8988T (cell line): ENCODE measurements around the gene BANK1.

Experiments used
- DNase-seq: peaks from one replicate; pipeline ENCODE4 v3.0.0; 2011

Gene BANK1

DNA sequence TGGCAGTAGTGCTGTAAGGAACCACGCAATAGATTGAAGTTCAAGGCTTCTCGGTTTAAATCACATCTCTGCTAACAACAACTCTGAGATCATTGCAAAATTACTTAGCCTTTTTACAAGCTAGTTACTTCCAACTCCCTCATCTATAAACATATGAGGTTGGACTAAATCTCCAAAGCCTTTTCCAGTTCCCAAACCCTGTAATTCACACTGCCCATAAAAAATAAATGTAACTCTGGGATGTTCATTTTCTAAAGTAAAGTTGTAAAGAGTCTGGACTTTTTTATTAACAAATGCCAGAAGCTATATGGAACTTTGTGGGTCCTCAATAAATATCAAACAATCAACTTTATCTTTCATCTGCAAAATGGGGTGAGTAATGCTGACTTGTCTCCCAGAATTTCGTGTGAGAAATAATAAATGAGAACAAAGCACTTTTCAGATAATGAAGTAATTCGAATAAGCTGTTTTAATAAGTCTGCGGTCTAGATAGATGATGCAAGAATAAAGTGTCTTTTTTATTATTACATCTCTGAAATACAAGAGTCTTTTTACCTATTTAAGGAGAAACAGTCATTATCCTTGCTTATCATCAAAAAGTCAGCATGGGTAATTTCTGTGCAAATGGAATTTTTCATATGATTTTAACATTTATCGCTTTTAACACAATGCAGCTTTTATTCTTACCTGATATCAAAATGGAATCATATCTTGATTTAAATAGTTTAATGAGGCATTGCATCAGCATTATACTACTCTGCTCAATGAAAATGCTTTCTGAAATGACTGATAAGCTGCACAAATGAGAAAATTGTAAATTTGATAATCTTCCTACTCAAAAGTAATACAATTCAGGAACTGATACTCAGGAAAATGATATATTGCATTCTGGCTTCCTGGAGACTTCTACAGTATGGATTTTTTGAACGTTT, 252.6 kb downstream of the BANK1 start:
- DNase-seq: no peak

DNA sequence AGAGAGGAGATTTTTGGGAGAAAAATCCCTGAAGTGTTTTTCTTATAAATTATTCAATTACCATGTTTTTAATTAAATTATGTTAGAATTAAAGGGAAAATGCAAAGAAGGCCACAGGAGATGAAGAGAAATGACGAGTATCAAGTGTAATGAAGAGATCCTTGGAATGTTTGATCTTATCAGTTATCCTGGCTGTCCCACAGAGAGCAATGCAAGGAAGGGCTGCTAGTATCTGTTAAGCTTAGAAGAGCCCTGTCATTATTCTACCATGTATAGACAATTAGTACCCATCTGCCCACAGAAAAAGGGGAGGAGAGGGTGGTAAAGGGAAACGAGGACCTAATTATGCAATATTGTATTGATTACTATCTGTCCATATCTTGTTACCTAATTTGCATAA, 257.1 kb downstream of the BANK1 start:
- DNase-seq: no peak

DNA sequence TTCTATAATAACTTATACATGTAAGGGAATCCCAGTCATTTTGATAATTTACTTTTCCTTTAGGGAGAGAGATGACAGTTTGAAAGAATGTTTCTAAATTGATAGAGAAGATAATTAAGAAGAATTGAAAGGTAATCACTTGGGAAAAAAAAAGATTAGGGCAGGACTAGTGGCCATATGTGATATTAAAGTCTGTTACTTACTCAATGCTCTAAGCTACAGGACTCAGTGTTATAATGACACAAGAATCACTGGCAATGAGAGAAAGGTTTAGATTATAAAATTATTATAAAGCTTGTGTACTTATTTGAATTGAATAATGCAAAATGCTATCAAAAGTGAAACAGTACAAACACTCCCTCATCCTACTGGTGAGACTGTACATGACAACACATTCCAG, 265.3 kb downstream of the BANK1 start:
- no peak for DNase-seq

DNA sequence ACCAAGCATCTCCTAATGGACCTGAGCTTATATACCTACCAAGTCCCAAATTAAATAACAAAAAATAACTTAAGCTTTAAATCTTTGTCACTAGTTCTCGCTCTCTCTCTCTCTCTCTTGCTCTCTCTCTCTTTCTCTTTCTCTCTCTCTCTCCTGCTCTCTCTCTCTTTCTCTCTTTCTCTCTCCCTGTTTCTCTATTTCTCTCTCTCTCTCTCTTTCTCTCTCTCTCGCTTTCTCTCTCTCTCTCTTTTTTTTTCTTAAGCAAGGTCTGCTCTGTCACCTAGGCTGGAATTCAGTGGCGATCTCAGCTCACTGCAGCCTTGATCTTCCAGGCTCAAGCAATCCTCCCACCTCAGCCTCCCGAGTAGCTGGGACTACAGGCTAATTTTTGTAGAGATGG, 266.6 kb downstream of the BANK1 start:
- DNase-seq: no peak

DNA sequence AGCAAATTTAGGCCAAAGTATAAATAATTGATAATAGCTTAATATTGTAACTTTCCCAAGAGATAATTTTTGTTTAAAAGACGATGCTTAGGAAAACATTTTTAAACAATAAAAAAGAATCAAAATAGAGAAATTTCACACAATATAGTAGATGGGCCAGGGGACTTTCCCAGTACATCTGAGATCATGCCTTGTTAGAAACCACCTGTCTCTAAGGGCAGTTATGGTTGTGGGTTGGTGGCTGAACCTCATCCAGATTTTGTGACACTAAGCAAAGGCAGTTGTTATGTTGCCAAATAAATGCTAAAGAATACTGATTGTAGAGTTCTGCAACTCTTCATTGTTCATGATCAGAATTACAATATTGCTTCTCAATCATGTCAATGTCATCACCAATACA, 270.6 kb downstream of the BANK1 start:
- DNase-seq: no peak

DNA sequence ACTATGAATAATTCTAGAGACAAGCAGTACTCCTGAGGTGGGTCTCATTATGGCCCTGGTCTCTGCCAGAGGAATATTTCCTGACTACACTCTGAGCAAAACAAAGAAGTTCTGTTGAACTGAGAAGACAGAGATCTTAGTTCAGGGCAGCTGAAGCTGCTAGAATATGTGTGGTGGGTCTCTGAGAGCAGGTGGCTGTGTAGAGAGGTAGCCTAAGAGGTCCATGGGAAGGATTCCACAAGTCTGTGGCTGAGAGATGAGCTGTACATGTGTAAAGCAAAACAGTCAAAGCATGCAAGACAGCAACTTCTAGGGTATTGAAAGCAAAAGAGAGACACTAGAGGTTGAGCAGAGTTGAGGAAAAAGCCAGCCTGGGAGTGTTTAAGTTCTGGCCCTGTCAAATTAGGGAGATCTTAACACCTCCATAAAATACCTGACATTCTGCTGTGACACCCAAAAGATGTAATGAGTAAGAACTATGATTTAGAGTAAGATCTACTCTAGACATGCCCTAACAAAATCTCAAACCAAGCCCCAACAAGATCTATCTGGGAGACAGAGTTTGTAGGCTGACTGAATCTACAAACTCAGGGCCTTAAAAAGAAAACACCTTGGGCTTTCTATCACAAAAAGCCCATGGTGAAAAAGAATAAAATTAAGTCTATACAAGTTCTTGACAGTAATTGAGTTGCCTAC, 274.4 kb downstream of the BANK1 start:
- no peak for DNase-seq

DNA sequence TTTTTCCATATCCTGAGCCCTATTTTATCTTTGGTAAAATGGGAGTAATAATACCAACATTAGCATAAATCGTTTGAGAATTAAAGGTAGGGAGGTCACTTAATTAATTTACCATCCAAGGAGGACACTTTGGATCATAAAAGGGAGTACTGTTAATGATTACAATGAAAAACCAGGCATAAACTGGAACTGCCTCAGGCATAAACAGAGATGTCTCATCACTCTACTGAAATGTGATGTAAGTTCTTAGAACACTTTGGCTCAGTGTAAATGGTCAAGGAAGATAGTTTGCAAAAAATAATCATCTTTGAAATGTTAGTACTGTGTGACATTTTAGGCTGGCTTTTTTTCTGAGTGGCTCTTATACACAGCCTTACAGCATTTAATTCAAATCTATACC, 286.1 kb downstream of the BANK1 start:
- no peak for DNase-seq

DNA sequence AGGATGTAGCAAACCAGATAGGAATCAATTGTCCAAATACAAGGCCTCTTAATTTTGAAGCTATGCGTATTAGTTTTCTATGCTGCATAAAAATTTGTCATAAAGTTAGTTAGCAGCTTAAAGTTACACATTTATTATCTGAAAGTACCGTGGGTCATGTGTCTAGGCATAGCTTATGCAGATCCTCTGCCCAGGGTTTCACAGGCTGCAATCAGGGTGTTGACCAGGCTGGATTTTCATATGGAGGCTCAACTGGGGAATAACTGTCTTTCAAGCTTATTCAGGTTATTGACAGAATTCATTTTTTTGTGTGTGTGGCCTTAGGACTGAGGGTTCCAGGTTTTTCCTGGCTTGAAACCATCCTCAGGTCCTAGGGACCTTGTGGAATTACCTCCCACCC, 289.7 kb downstream of the BANK1 start:
- no peak for DNase-seq

DNA sequence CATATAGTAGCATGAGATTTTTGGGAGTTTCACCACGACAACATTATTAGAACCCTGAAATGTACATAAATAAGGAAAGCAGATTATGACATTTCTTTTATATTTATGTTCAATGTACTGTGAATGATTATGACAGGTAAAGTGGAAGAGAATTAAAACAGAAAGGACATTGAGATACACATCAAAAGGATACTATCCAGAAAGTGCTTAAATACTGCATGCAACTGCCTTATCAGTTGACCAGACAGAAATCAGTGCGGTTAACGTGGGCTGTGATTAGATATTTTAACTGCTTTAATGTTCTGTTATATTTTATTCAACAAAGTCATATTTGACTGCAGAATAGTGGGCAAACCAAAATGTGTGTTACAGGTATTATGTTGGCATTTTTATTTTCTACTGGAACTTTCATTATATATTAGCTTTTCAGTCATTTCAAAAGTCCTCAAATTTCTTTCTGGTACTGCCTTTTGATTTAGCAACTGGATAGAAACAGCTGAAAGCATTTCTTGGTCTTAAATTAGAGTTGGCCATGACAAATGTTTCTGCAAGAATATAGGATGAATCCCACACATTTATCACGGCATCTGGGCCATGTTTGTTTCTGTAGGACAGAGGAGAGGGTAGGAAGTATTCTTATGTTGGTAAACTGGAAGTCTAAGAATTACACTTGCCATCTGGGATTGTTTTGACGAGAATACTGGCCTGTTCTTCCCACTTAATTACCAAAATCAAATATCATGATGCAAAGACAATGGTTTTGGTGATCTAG, 299.5 kb downstream of the BANK1 start:
- no peak for DNase-seq

DNA sequence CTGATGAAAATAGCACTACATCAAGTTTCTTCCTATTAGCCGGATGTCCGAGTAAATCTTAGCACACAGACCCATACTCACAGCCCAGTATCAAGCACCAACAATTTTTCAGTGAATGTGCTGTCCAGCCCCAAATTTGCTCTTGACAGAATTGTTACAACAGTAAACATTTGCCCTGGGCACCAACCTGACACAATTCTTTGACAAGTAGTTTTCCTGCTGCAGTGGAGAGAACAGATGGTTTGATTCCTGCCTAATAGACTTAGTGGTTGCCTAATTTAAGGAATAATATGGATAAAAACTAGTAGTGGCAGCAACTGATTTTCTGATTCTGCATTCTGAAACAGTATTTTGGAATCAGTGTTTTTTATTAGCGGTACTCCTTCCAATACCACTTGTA, 301.1 kb downstream of the BANK1 start:
- no peak for DNase-seq

DNA sequence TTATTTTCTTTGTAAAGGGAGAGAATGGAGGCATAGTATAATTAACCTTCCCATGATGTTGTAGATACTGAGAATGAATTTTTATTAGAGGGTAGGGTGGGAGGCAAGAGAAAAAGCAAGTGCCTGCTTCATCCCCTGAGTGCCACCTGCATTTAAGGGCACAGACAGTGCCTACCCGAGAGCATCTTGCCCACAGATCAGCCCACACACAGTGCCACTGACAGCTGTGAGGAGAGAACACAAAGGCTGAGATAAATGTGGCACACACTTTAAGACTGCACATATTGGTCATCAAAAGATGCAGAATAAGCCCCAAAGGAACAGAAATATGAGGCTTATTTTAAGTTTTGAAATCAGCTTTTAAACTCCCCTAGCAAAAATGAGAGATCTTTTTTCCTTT, 304.0 kb downstream of the BANK1 start:
- no peak for DNase-seq

DNA sequence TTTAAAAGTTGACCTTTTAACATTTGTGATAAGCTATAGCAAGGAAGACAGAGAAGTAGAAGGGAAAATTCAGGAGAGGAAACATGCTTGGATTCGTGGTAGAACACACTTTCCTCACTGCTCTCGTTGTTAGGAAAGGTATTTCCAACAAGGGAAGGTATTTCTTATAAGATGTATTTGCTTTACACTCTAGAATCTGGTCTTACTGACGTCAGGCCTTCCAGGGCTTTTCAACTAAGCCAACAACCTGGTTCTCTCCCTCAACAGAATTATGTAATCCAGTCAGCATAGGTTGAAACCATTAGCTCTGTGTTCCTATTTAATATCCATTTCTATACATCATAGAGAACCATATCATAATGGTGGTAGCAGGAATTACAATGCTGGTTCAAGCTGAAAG, 312.8 kb downstream of the BANK1 start:
- no peak for DNase-seq

DNA sequence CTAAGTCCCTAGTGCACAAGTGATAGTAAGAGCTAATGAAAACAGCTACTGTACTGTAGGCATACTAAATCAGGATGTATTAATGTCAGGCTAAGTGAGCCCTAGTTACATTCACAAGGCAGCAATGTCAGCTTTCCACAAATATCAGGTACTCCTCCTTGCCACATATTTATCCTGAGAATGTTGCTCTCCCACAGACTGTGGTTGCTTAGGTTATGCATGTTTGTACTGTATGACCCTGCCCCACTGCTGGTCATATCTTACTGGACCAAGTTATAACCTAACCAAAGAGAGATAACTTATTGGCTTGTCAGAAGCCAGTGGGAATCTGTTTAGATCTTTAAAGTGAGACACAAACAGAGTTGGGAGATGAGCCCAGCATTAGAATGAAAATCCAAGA, 313.7 kb downstream of the BANK1 start:
- DNase-seq: no peak

DNA sequence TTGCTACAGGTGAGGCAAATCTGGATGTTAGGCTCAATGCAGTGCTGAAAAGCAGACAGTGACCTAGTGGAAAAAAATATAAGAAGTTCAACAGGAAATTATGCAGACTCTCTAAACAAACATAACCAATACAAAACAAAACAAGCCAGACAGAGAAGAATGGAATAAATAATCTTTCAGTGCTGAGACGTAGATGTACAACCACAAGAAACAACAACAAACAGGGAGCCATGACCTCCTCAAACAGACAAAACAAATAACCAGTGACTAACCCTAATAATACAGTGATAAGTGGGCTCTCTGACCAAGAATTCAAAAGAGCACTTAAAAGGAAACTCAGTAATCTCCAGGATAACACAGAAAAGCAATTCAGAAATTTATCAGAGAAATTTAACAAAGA, 315.5 kb downstream of the BANK1 start:
- no peak for DNase-seq

DNA sequence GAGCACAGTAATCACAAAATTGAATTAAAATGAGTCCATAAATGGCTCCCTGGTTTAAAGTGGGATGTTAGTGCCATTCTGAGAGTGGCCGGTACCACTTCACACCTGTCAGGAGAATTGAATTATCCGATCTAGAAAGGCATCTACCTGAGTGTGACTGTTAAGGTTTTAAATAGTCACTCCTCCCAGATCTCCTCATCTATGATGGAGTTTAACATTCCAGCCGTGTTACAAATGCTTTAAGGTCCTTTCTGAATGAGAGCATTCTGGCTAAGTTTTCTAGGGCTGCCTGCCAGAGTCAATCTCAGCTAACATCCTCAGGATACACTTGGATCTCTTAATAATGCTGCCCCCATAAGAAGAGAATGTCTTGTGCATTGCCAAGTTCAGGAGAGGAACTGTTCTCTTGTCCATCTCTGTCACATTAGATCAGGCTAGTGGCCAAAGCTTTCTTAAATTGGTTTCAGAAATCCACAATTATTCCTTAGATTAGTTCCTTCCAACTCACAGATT, 323.6 kb downstream of the BANK1 start:
- DNase-seq: no peak

DNA sequence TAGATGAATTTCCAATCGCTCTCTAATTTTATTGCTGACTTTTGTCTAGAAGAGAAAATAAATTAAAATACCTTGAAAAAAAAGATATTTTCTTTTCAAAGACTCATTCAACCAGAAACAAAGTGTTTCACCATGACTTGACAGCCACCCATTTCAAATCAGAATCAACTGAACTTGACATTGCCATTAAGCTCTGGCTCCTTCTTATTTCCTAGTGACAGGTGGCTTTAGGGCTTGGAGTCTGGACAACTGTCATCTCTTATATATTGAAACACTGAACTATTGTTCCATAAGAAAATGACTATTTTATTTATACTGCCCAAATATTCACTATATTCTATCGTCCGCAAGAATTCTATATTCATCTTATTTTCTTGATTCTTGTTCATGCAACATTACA, 325.6 kb downstream of the BANK1 start:
- no peak for DNase-seq

DNA sequence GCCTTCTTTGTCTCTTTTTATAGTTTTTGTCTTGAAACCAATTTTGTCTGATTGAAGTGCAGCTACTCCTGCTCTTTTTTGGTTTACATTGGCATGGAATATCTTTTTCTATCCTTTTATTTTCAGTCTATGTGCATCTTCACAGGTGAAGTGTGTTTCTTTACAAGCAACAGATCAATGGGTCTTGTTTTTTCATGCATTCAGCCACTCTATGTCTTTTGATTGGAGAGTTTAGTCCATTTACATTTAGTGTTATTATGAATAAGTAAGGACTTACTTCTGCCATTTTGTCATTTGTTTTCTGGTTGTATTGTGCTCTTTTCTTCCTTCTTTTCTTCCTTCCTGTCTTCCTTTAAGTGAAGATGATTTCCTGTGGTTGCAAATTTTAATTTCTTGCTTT, 330.3 kb downstream of the BANK1 start:
- DNase-seq: no peak
